Osteoblast (primary cell): ENCODE results near the gene CTU2. TPM values are rescaled to one million over a fixed set of nuclear protein-coding genes. Genes with fewer than 3 reads are reported as not detected.

Source experiments
- DNase-seq: peaks from one replicate; pipeline ENCODE4 v3.0.0; 2011; ENCODE audit warnings: low spot score, mixed read lengths; ENCODE audit not compliant: insufficient read length; ENCODE audit errors: missing footprints
- H2AFZ ChIP-seq: 2 replicates; pipeline ENCODE4 v1.6.0; 2011; ENCODE audit warnings: mild to moderate bottlenecking, low read length
- H3K27ac ChIP-seq: 2 replicates; pipeline ENCODE4 v1.5.1; 2011; ENCODE audit warnings: mild to moderate bottlenecking, low read depth, low read length, moderate library complexity
- H3K27me3 ChIP-seq: 2 replicates; pipeline ENCODE4 v1.6.0; 2012; ENCODE audit warnings: mild to moderate bottlenecking, control low read depth, inconsistent platforms, low read length, moderate library complexity; ENCODE audit not compliant: insufficient read depth
- H3K36me3 ChIP-seq: 2 replicates; pipeline ENCODE4 v1.5.1; 2011; ENCODE audit warnings: mild to moderate bottlenecking, low read length, control low read depth, moderate library complexity; ENCODE audit not compliant: insufficient read depth
- H3K4me1 ChIP-seq: 2 replicates; pipeline ENCODE4 v1.5.1; 2011; ENCODE audit warnings: mild to moderate bottlenecking, low read length, control low read depth, moderate library complexity; ENCODE audit not compliant: insufficient read depth
- H3K4me2 ChIP-seq: 2 replicates; pipeline ENCODE4 v1.6.0; 2011; ENCODE audit warnings: mild to moderate bottlenecking, low read length; ENCODE audit not compliant: insufficient read depth
- H3K4me3 ChIP-seq: fragments of 200-600 bp; sonication (generic); 3 replicates; pipeline ENCODE4 v1.5.1; 2012; ENCODE audit warnings: mild to moderate bottlenecking, low read length, inconsistent platforms; ENCODE audit not compliant: insufficient read depth
- H3K79me2 ChIP-seq: 2 replicates; pipeline ENCODE4 v1.6.0; 2012; ENCODE audit warnings: mild to moderate bottlenecking, low read length, control low read depth, inconsistent platforms; ENCODE audit not compliant: insufficient read depth
- H3K9me3 ChIP-seq: 2 replicates; pipeline ENCODE4 v1.5.1; 2011; ENCODE audit warnings: low read depth, low read length, control low read depth
- H4K20me1 ChIP-seq: 2 replicates; pipeline ENCODE4 v1.6.0; 2012; ENCODE audit warnings: mild to moderate bottlenecking, low read length, control low read depth; ENCODE audit not compliant: insufficient read depth
- CTCF ChIP-seq: IDR thresholded peaks from 2 replicates; pipeline ENCODE4 v1.5.1; 2011; ENCODE audit warnings: mild to moderate bottlenecking, low read depth, low read length, moderate library complexity; ENCODE audit errors: extremely low read depth
- total RNA-seq: library from RNA; depleted of rRNA; stranded (reverse); fragments of >200 nt; gene quantifications from 2 replicates; pipeline ENCODE4 v1.2.3, GENCODE V29; 2012

The CTU2 gene
- total RNA-seq, 1 donor, result 14.8 TPM

DNA sequence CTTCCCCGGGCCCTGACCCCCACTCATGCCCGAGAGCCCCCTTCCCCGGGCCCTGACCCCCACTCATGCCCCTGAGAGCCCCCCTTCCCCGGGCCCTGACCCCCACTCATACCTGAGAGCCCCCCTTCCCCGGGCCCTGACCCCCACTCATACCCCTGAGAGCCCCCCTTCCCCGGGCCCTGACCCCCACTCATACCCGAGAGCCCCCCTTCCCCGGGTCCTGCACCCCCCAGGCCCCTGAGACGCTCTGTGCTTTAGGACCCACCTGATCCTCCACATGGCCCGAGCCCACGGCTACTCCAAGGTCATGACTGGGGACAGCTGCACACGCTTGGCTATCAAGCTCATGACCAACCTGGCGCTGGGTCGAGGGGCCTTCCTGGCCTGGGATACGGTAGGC lies 6.8 kb downstream of the CTU2 start:
- Histone ChIP-seq H3K27ac (no peak overlapping the region), H3K4me2 (no peak overlapping the region), H3K4me1 (no peaks in the 10 kb centered on the region), H4K20me1 (peaks cover 32% of the 10 kb centered on the region), H3K36me3 (peaks cover 52% of the 10 kb centered on the region), H3K9me3 (no peaks in the 10 kb centered on the region), H3K79me2 (peaks cover 45% of the 10 kb centered on the region), H3K27me3 (no peaks in the 10 kb centered on the region), H3K4me3 (no peak overlapping the region), H2AFZ (no peak overlapping the region)
- no peak for DNase-seq
- no peak for TF ChIP-seq CTCF

DNA sequence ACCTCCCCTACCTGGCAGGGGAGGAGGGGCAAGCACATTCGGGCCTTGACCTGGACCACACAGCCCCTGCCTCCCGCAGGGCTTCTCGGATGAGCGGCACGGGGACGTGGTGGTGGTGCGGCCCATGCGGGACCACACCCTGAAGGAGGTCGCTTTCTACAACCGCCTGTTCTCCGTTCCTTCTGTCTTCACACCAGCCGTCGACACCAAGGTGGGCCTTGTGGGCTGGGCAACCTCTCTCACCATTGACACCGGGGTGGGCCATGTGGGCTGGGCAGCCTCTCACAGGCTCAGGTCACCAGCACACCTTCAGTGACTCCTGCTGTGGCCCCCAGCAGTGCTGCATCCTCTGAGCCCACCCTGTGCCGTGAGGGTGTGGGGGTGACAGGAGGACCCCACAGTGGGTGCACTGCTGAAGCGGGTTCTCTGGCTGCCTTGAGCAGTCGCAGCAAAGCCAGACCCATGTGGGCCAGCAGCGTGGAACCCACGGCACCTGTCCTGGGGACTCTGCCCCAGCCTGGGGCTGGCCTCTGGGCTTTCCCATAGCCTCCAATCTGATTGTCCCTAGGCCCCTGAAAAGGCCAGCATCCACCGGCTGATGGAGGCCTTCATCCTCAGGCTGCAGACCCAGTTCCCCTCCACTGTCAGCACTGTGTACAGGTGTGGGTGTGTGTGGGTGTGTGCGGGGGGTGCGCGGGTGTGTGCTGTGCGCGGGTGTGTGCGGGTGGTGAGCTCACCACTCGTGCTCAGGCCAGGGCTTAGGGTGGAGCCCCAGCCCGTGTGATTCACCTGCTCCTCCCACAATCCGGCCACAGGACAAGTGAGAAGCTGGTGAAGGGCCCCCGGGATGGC lies 7.5 kb downstream of the CTU2 start:
- peaks cover 38% of the 10 kb centered on the region for H3K79me2 ChIP-seq
- DNase-seq, result peak; percentile 96
- H3K4me2 ChIP-seq, result no peak overlapping the region
- H3K9me3 ChIP-seq, result no peaks in the 10 kb centered on the region
- no peak overlapping the region for H3K4me3 ChIP-seq
- no peaks in the 10 kb centered on the region for H3K27me3 ChIP-seq
- H2AFZ ChIP-seq, result no peak overlapping the region
- H3K4me1 ChIP-seq, result no peaks in the 10 kb centered on the region
- H3K36me3 ChIP-seq, result peaks cover 60% of the 10 kb centered on the region
- no peak for TF ChIP-seq CTCF
- H3K27ac ChIP-seq, result no peak overlapping the region
- peaks cover 24% of the 10 kb centered on the region for H4K20me1 ChIP-seq

- Histone ChIP-seq H3K79me2 (peaks cover 29% of the 10 kb centered on the region), H3K36me3 (peaks cover 68% of the 10 kb centered on the region), H3K27me3 (no peaks in the 10 kb centered on the region), H4K20me1 (peaks cover 24% of the 10 kb centered on the region), H3K4me1 (no peaks in the 10 kb centered on the region), H3K27ac (no peak overlapping the region), H3K9me3 (no peaks in the 10 kb centered on the region), H2AFZ (no peak overlapping the region), H3K4me3 (no peak overlapping the region), H3K4me2 (no peak overlapping the region)
- TF ChIP-seq CTCF, result no peak
- DNase-seq, result peak; percentile 87
Observed at GRCh38 chr16:88714420-88715302, 8.4 kb downstream of the CTU2 start.
